Measurements from ENCODE around the gene PTPRA. TPM values are rescaled to one million over a fixed set of nuclear protein-coding genes. Genes with fewer than 3 reads are reported as not detected.

PTPRA gene
- total RNA-seq, 1 donor: 44.2 TPM

GRCh38 chr20:2981646-2982045, 108.4 kb downstream of the PTPRA start:
- Histone ChIP-seq H3K9me3 (ENCODE audit: low read depth, low read length) (no peaks in the 10 kb centered on the region), H3K79me2 (ENCODE audit: insufficient read depth, low read length) (no peaks in the 10 kb centered on the region), H2AFZ (ENCODE audit: low read length) (no peak overlapping the region), H4K20me1 (ENCODE audit: insufficient read depth, low read length) (peaks cover 2% of the 10 kb centered on the region), H3K36me3 (ENCODE audit: insufficient read depth, low read length) (no peaks in the 10 kb centered on the region), H3K27me3 (ENCODE audit: insufficient read depth, low read length) (no peaks in the 10 kb centered on the region), H3K27ac (ENCODE audit: low read depth, low read length) (no peak overlapping the region), H3K4me3 (ENCODE audit: insufficient read depth, low read length) (no peak overlapping the region), H3K4me1 (ENCODE audit: insufficient read depth, low read length) (peaks cover 24% of the 10 kb centered on the region), H3K4me2 (ENCODE audit: insufficient read depth, low read length) (no peak overlapping the region)
- no peak for TF ChIP-seq CTCF (IDR thresholded peaks at IDR 0.05; ENCODE audit: extremely low read depth, low read depth, low read length)
- no peak for DNase-seq (ENCODE audit: insufficient read length, low spot score, missing footprints)

GRCh38 chr20:2983508-2983907, 110.2 kb downstream of the PTPRA start:
- no peak overlapping the region for H3K4me2 ChIP-seq (ENCODE audit: insufficient read depth, low read length)
- H3K36me3 ChIP-seq (ENCODE audit: insufficient read depth, low read length): peaks cover 16% of the 10 kb centered on the region
- H3K9me3 ChIP-seq (ENCODE audit: low read depth, low read length): no peaks in the 10 kb centered on the region
- H3K4me1 ChIP-seq (ENCODE audit: insufficient read depth, low read length): peaks cover 24% of the 10 kb centered on the region
- H3K79me2 ChIP-seq (ENCODE audit: insufficient read depth, low read length): no peaks in the 10 kb centered on the region
- H3K27me3 ChIP-seq (ENCODE audit: insufficient read depth, low read length): no peaks in the 10 kb centered on the region
- no peak for TF ChIP-seq CTCF (IDR thresholded peaks at IDR 0.05; ENCODE audit: extremely low read depth, low read depth, low read length)
- DNase-seq (ENCODE audit: insufficient read length, low spot score, missing footprints): no peak
- H4K20me1 ChIP-seq (ENCODE audit: insufficient read depth, low read length): peaks cover 2% of the 10 kb centered on the region
- H3K4me3 ChIP-seq (ENCODE audit: insufficient read depth, low read length): no peak overlapping the region
- H3K27ac ChIP-seq (ENCODE audit: low read depth, low read length): no peak overlapping the region
- H2AFZ ChIP-seq (ENCODE audit: low read length): no peak overlapping the region

- no peaks in the 10 kb centered on the region for H3K27me3 ChIP-seq (ENCODE audit: insufficient read depth, low read length)
- peaks cover 2% of the 10 kb centered on the region for H4K20me1 ChIP-seq (ENCODE audit: insufficient read depth, low read length)
- peak; percentile 56 for DNase-seq (ENCODE audit: insufficient read length, low spot score, missing footprints)
- H3K27ac ChIP-seq (ENCODE audit: low read depth, low read length): no peak overlapping the region
- H3K4me2 ChIP-seq (ENCODE audit: insufficient read depth, low read length): no peak overlapping the region
- peaks cover 24% of the 10 kb centered on the region for H3K4me1 ChIP-seq (ENCODE audit: insufficient read depth, low read length)
- H2AFZ ChIP-seq (ENCODE audit: low read length): no peak overlapping the region
- H3K9me3 ChIP-seq (ENCODE audit: low read depth, low read length): no peaks in the 10 kb centered on the region
- H3K4me3 ChIP-seq (ENCODE audit: insufficient read depth, low read length): no peak overlapping the region
- H3K79me2 ChIP-seq (ENCODE audit: insufficient read depth, low read length): no peaks in the 10 kb centered on the region
- H3K36me3 ChIP-seq (ENCODE audit: insufficient read depth, low read length): peaks cover 20% of the 10 kb centered on the region
- no peak for TF ChIP-seq CTCF (IDR thresholded peaks at IDR 0.05; ENCODE audit: extremely low read depth, low read depth, low read length)
Measured at GRCh38 chr20:2984028-2984501, 110.8 kb downstream of the PTPRA start.

- peaks cover 24% of the 10 kb centered on the region for H3K4me1 ChIP-seq (ENCODE audit: insufficient read depth, low read length)
- H3K27ac ChIP-seq (ENCODE audit: low read depth, low read length): peak overlapping the region; percentile 4
- peak; percentile 72 for DNase-seq (ENCODE audit: insufficient read length, low spot score, missing footprints)
- no peak overlapping the region for H3K4me3 ChIP-seq (ENCODE audit: insufficient read depth, low read length)
- H2AFZ ChIP-seq (ENCODE audit: low read length): no peak overlapping the region
- peaks cover 2% of the 10 kb centered on the region for H4K20me1 ChIP-seq (ENCODE audit: insufficient read depth, low read length)
- TF ChIP-seq CTCF (IDR thresholded peaks at IDR 0.05; ENCODE audit: extremely low read depth, low read depth, low read length): no peak
- no peaks in the 10 kb centered on the region for H3K79me2 ChIP-seq (ENCODE audit: insufficient read depth, low read length)
- peak overlapping the region; percentile 12 for H3K4me2 ChIP-seq (ENCODE audit: insufficient read depth, low read length)
- H3K9me3 ChIP-seq (ENCODE audit: low read depth, low read length): no peaks in the 10 kb centered on the region
- H3K27me3 ChIP-seq (ENCODE audit: insufficient read depth, low read length): no peaks in the 10 kb centered on the region
- H3K36me3 ChIP-seq (ENCODE audit: insufficient read depth, low read length): peaks cover 22% of the 10 kb centered on the region
Measured at GRCh38 chr20:2984956-2985661, 111.8 kb downstream of the PTPRA start.
